ENCODE measurements around the gene HS2ST1. TPM values are rescaled to one million over a fixed set of nuclear protein-coding genes. Genes with fewer than 3 reads are reported as not detected.
"Not testable (repeated sequence)": the region's sequence is repeated elsewhere in the genome, so short reads cannot be mapped to it uniquely, and the experiment has no call there.

HS2ST1 gene
- total and polyA plus RNA-seq, 2 experiments from 2014 or later = 6.7 to 17.1 TPM

GRCh38 chr1:86866665-86867064 lies 47.8 kb upstream of the HS2ST1 start (continued):
- TF ChIP-seq ZNF462 (CRISPR knock-in tag; IDR thresholded peaks at IDR 0.05) (no peak), NANOG (IDR thresholded peaks at IDR 0.05; ENCODE audit: borderline replicate concordance) (no peak), STAT1 (IDR thresholded peaks at IDR 0.05; ENCODE audit: unreplicated experiment) (no peak)

- not testable (repeated sequence) for H3K27me3 Mint-ChIP-seq (ENCODE audit: insufficient read depth, low read depth, poor library complexity); H3K4me2 ChIP-seq; H3K9me3 Mint-ChIP-seq; H3K27me3 ChIP-seq (ENCODE audit: insufficient read depth); H3K36me3 ChIP-seq (ENCODE audit: insufficient read depth); ATAC-seq; H3K9me2 ChIP-seq (ENCODE audit: insufficient read depth); H4K20me1 ChIP-seq (replicated peaks; ENCODE audit: insufficient read depth); H3K4me3 Mint-ChIP-seq; DNase-seq (ENCODE audit: low spot score); H3K36me3 Mint-ChIP-seq (ENCODE audit: low read depth); H3F3A ChIP-seq (replicated peaks; ENCODE audit: low read depth); H3K4me3 ChIP-seq; H2AFZ ChIP-seq; H3K27ac ChIP-seq (ENCODE audit: low read depth)
- Histone ChIP-seq H3K79me2 (replicated peaks; ENCODE audit: insufficient read depth) (peaks cover 26% of the 10 kb centered on the region), H3K4me1 (ENCODE audit: insufficient read depth) (peaks cover 15% of the 10 kb centered on the region)
- Mint-ChIP-seq H3K27ac (peak overlapping the region; percentile 49; the same call in 1 of the 2 replicates), H3K4me1 (peaks cover 16% of the 10 kb centered on the region)
Measured at GRCh38 chr1:86867278-86867677, 47.2 kb upstream of the HS2ST1 start.

GRCh38 chr1:86868477-86868876 lies 46.0 kb upstream of the HS2ST1 start:
- H2AFZ ChIP-seq = no peak overlapping the region
- H3K4me3 ChIP-seq = no peak overlapping the region
- DNase-seq (ENCODE audit: low spot score) (no peak), ATAC-seq (no peak)
- H3K4me2 ChIP-seq = no peak overlapping the region
- H3K27me3 Mint-ChIP-seq (ENCODE audit: insufficient read depth, low read depth, poor library complexity) = peaks cover 1% of the 10 kb centered on the region
- no peaks in the 10 kb centered on the region for H3F3A ChIP-seq (replicated peaks; ENCODE audit: low read depth)
- peaks cover 26% of the 10 kb centered on the region for H3K79me2 ChIP-seq (replicated peaks; ENCODE audit: insufficient read depth)
- H3K36me3 ChIP-seq (ENCODE audit: insufficient read depth) = no peaks in the 10 kb centered on the region
- peaks cover 15% of the 10 kb centered on the region for H3K4me1 ChIP-seq (ENCODE audit: insufficient read depth)
- no peaks in the 10 kb centered on the region for H3K9me3 Mint-ChIP-seq
- peaks cover 5% of the 10 kb centered on the region; the same call in 1 of the 3 replicates for H3K36me3 Mint-ChIP-seq (ENCODE audit: low read depth)
- peak overlapping the region; percentile 31; the same call in 1 of the 2 replicates for H3K27ac Mint-ChIP-seq
- peak overlapping the region; percentile 2; the same call in 1 of the 2 replicates for H3K27ac ChIP-seq (ENCODE audit: low read depth)
- H3K4me1 Mint-ChIP-seq = peaks cover 16% of the 10 kb centered on the region
- no peaks in the 10 kb centered on the region; the same call in 1 of the 2 replicates for H3K9me2 ChIP-seq (ENCODE audit: insufficient read depth)
- H4K20me1 ChIP-seq (replicated peaks; ENCODE audit: insufficient read depth) = peaks cover 6% of the 10 kb centered on the region; the same call in 1 of the 2 replicates
- H3K27me3 ChIP-seq (ENCODE audit: insufficient read depth) = no peaks in the 10 kb centered on the region
- no peak overlapping the region for H3K4me3 Mint-ChIP-seq
- TF ChIP-seq POLR2AphosphoS5 (IDR thresholded peaks at IDR 0.05; ENCODE audit: low read depth) = no peak
- no peak for TF ChIP-seq ETS1 (IDR thresholded peaks at IDR 0.05)
- no peak for TF ChIP-seq CTCF (conservative IDR thresholded peaks at IDR 0.05; ENCODE audit: low read depth in 2 of 2)
- no peak for TF ChIP-seq ZNF114 (CRISPR knock-in tag; IDR thresholded peaks at IDR 0.05)
- TF ChIP-seq REST (IDR thresholded peaks at IDR 0.05; ENCODE audit: unreplicated experiment) = no peak
